GM12875 (cell line): ENCODE measurements around the gene SUPT7L.

Experiments used
- H3K4me3 ChIP-seq: one replicate; pipeline ENCODE4 v1.5.1; 2011; ENCODE audit warnings: low read depth, low read length, control low read depth
- CTCF ChIP-seq: IDR thresholded peaks from 2 replicates; pipeline ENCODE4 v1.5.1; 2011; ENCODE audit warnings: low read depth, mild to moderate bottlenecking, control low read depth, inconsistent platforms, low read length, moderate library complexity, borderline replicate concordance; ENCODE audit not compliant: insufficient read depth

Gene SUPT7L

GRCh38 chr2:27624943-27625342, 38.5 kb downstream of the SUPT7L start:
- TF ChIP-seq CTCF, result no peak
- H3K4me3 ChIP-seq, result no peak overlapping the region

GRCh38 chr2:27622921-27623384, 40.5 kb downstream of the SUPT7L start:
- no peak for TF ChIP-seq CTCF
- H3K4me3 ChIP-seq, result no peak overlapping the region

- no peak overlapping the region for H3K4me3 ChIP-seq
- TF ChIP-seq CTCF, result no peak
Measured at GRCh38 chr2:27621524-27621923, 41.9 kb downstream of the SUPT7L start.

- TF ChIP-seq CTCF, result no peak
- H3K4me3 ChIP-seq, result no peak overlapping the region
Measured at GRCh38 chr2:27615316-27615715, 48.1 kb downstream of the SUPT7L start.

GRCh38 chr2:27613985-27614384, 49.4 kb downstream of the SUPT7L start:
- no peak for TF ChIP-seq CTCF
- no peak overlapping the region for H3K4me3 ChIP-seq

GRCh38 chr2:27606611-27607010, 56.8 kb downstream of the SUPT7L start:
- no peak for TF ChIP-seq CTCF
- H3K4me3 ChIP-seq, result no peak overlapping the region
